PC-3 (cell line): ENCODE results near the gene RBBP8NL. TPM values are rescaled to one million over a fixed set of nuclear protein-coding genes. Genes with fewer than 3 reads are reported as not detected.

Experiments
- ATAC-seq: fragments of 200-7000 bp; cut with Tn5 transposase; 2 replicates; pipeline ENCODE4 v1.9.1; 2020; ENCODE audit warnings: mild to moderate bottlenecking, moderate library complexity
- BruUV-seq: library from RNA; stranded (reverse); fragments of 400-500 nt; replicated peaks from 2 replicates; lab custom pipeline; 2021; lab: Mats Ljungman, UMichigan
- CTCF ChIA-PET: fragments of 300-600 bp; sonication (Branson Sonifier 250); formaldehyde crosslinking; loops from one replicate; lab custom pipeline; 2022; ENCODE audit warnings: antibody characterized with exemption; lab: Charles Lee
- POLR2A ChIA-PET: fragments of 300-600 bp; sonication (Branson Sonifier 250); formaldehyde crosslinking; loops from one replicate; lab custom pipeline; 2022; ENCODE audit warnings: antibody characterized with exemption; ENCODE audit not compliant: unreplicated experiment; lab: Charles Lee
- DNase-seq: peaks from one replicate; pipeline ENCODE4 v3.0.0-alpha.2; 2015
- H2AFZ ChIP-seq: fragments of 300-600 bp; sonication (generic); 2 replicates; pipeline ENCODE4 v1.6.0; 2016; ENCODE audit warnings: antibody characterized with exemption, low read length
- H3F3A ChIP-seq: fragments of 300-600 bp; sonication (generic); one replicate; pipeline ENCODE4 v1.6.0; 2017; ENCODE audit warnings: antibody characterized with exemption, low read length, control low read depth, mild to moderate bottlenecking; ENCODE audit not compliant: unreplicated experiment
- H3K27ac ChIP-seq: fragments of 300-600 bp; sonication (generic); 2 replicates; pipeline ENCODE4 v1.5.1; 2016; ENCODE audit warnings: mild to moderate bottlenecking, low read length
- H3K27me3 ChIP-seq: fragments of 300-600 bp; sonication (generic); 2 replicates; pipeline ENCODE4 v1.6.1; 2016; ENCODE audit warnings: low read length, mixed read lengths
- H3K36me3 ChIP-seq: fragments of 300-600 bp; sonication (generic); 2 replicates; pipeline ENCODE4 v1.6.1; 2016; ENCODE audit warnings: low read depth, mixed run types, low read length, mixed read lengths
- H3K4me1 ChIP-seq: fragments of 300-600 bp; sonication (generic); 2 replicates; pipeline ENCODE4 v1.5.1; 2016; ENCODE audit warnings: low read length; ENCODE audit not compliant: insufficient read depth
- H3K4me2 ChIP-seq: fragments of 300-600 bp; sonication (generic); 2 replicates; pipeline ENCODE4 v1.6.0; 2016; ENCODE audit warnings: low read length
- H3K4me3 ChIP-seq: fragments of 300-600 bp; sonication (generic); 2 replicates; pipeline ENCODE4 v1.5.1; 2016; ENCODE audit warnings: mild to moderate bottlenecking, low read length, mixed read lengths
- H3K79me2 ChIP-seq: fragments of 300-600 bp; sonication (generic); 2 replicates; pipeline ENCODE4 v1.6.1; 2017; ENCODE audit warnings: low read length, mixed read lengths
- H3K9ac ChIP-seq: fragments of 300-600 bp; sonication (generic); 2 replicates; pipeline ENCODE4 v1.6.0; 2016; ENCODE audit warnings: mild to moderate bottlenecking, low read length
- H3K9me2 ChIP-seq: fragments of 300-600 bp; sonication (generic); replicated peaks from 2 replicates; pipeline ENCODE4 v1.6.1; 2016; ENCODE audit warnings: mixed run types, low read length, mixed read lengths
- H3K9me3 ChIP-seq: fragments of 300-600 bp; sonication (generic); 2 replicates; pipeline ENCODE4 v1.6.1; 2016; ENCODE audit warnings: low read length, mixed read lengths
- H4K20me1 ChIP-seq: fragments of 300-600 bp; sonication (generic); 2 replicates; pipeline ENCODE4 v1.6.1; 2016; ENCODE audit warnings: low read length, mixed read lengths
- CTCF ChIP-seq: fragments of 300-600 bp; sonication (generic); conservative IDR thresholded peaks from 2 replicates; pipeline ENCODE4 v1.5.1; 2017; ENCODE audit warnings: antibody characterized with exemption, low read depth, mild to moderate bottlenecking, low read length
- EZH2 ChIP-seq: fragments of 300-600 bp; sonication (generic); IDR thresholded peaks from one replicate; pipeline ENCODE4 v1.6.1; 2017; ENCODE audit warnings: antibody characterized with exemption, mild to moderate bottlenecking, low read length; ENCODE audit not compliant: unreplicated experiment
- EZH2phosphoT487 ChIP-seq: fragments of 300-600 bp; sonication (generic); IDR thresholded peaks from 2 replicates; pipeline ENCODE4 v1.6.1; 2018; ENCODE audit warnings: mild to moderate bottlenecking, antibody characterized with exemption, low read length, borderline replicate concordance
- intact Hi-C: fragments of 100-400 bp; cut with micrococcal nuclease; formaldehyde crosslinking; loops from 2 replicates; pipeline ENCODE4 v1.9.0; 2023
- total RNA-seq: library from RNA; depleted of rRNA; stranded (reverse); fragments of >200 nt; gene quantifications from 2 replicates; pipeline ENCODE4 v1.2.3, GENCODE V29; 2014

Gene RBBP8NL
- total RNA-seq, 1 experiment from 2014 or later = 9.4 TPM

GRCh38 chr20:62428396-62429295 lies 1.3 kb upstream of the RBBP8NL start:
- Histone ChIP-seq H3K4me1 (peaks cover 29% of the 10 kb centered on the region), H3K9ac (no peak overlapping the region), H3K9me2 (no peaks in the 10 kb centered on the region), H3F3A (no peaks in the 10 kb centered on the region), H3K27me3 (no peaks in the 10 kb centered on the region), H2AFZ (no peak overlapping the region), H4K20me1 (no peaks in the 10 kb centered on the region), H3K27ac (no peak overlapping the region), H3K36me3 (no peaks in the 10 kb centered on the region), H3K4me3 (no peak overlapping the region), H3K9me3 (no peaks in the 10 kb centered on the region), H3K79me2 (0 out of 2 replicates have a peak, but pooled peaks cover 5% of the 10 kb centered on the region), H3K4me2 (peak overlapping the region; percentile 70; the same call in 1 of the 2 replicates)
- CTCF ChIA-PET = no interaction called here
- no peak for ATAC-seq
- DNase-seq = no peak
- no TSS peak for BruUV-seq
- intact Hi-C loops = no loop called here
- TF ChIP-seq CTCF (no peak), EZH2phosphoT487 (no peak), EZH2 (no peak)
- POLR2A ChIA-PET = no interaction called here

GRCh38 chr20:62428002-62428372 lies 648 bp upstream of the RBBP8NL start:
- peaks cover 29% of the 10 kb centered on the region for H3K4me1 ChIP-seq
- 0 out of 2 replicates have a peak overlapping the region, but pooled peaks have one; percentile 22 for H3K4me3 ChIP-seq
- BruUV-seq = no TSS peak
- TF ChIP-seq CTCF = no peak
- TF ChIP-seq EZH2 = no peak
- TF ChIP-seq EZH2phosphoT487 = no peak
- DNase-seq = no peak
- no peak overlapping the region for H3K9ac ChIP-seq
- no peaks in the 10 kb centered on the region for H3K9me2 ChIP-seq
- ChIA-PET POLR2A (no interaction called here), CTCF (no interaction called here)
- H3K79me2 ChIP-seq = 0 out of 2 replicates have a peak, but pooled peaks cover 5% of the 10 kb centered on the region
- H2AFZ ChIP-seq = no peak overlapping the region
- intact Hi-C loops = no loop called here
- ATAC-seq = peak; percentile 14; the same call in 1 of the 2 replicates
- peak overlapping the region; percentile 36; the same call in 1 of the 2 replicates for H3K27ac ChIP-seq
- no peaks in the 10 kb centered on the region for H3K27me3 ChIP-seq
- peak overlapping the region; percentile 70 for H3K4me2 ChIP-seq
- no peaks in the 10 kb centered on the region for H3K9me3 ChIP-seq
- no peaks in the 10 kb centered on the region for H3K36me3 ChIP-seq
- no peaks in the 10 kb centered on the region for H4K20me1 ChIP-seq
- H3F3A ChIP-seq = no peaks in the 10 kb centered on the region
